ENCODE results near the gene RNF113B. TPM values are rescaled to one million over a fixed set of nuclear protein-coding genes. Genes with fewer than 3 reads are reported as not detected.

Gene RNF113B
- total RNA-seq, 3 donors from 2014 or later (not counting 1 experiment from before 2014, with no cell fraction given): not detected

- no peak for ATAC-seq
Observed at GRCh38 chr13:98207416-98207815, 30.3 kb upstream of the RNF113B start.

GRCh38 chr13:98206946-98207345 is 29.9 kb upstream of the RNF113B start:
- H3K36me3 ChIP-seq (ENCODE audit: control insufficient read depth, insufficient read depth, low read length): no peaks in the 10 kb centered on the region
- no peaks in the 10 kb centered on the region for H3K9me3 ChIP-seq (ENCODE audit: control insufficient read depth, insufficient read depth, low read length)
- no peaks in the 10 kb centered on the region for H3K4me1 Mint-ChIP-seq
- H3K27ac ChIP-seq (ENCODE audit: low read length): no peak overlapping the region
- H3K9me3 Mint-ChIP-seq: peaks cover 0 to 2% of the 10 kb centered on the region in 2 donors
- WGBS (ENCODE audit: insufficient coverage): 74% methylated on average over 4 of the region's 4 CpGs
- H3K27ac Mint-ChIP-seq: no peak overlapping the region
- no peak overlapping the region for H3K4me3 ChIP-seq (ENCODE audit: low read length)
- ATAC-seq (no peak), DNase-seq (no peak)
- no peak for TF ChIP-seq CTCF (IDR thresholded peaks at IDR 0.05)
- H3K27me3 ChIP-seq (ENCODE audit: control insufficient read depth, insufficient read depth, low read length): no peaks in the 10 kb centered on the region
- no peaks in the 10 kb centered on the region for H3K4me1 ChIP-seq (ENCODE audit: control insufficient read depth, insufficient read depth, low read length)
- H3K36me3 Mint-ChIP-seq: no peaks in the 10 kb centered on the region
- intact Hi-C loops (cut with micrococcal nuclease): no loop called here
- no peak overlapping the region for H3K4me3 Mint-ChIP-seq
- H3K27me3 Mint-ChIP-seq (ENCODE audit: low read depth in 2 of 2): peaks cover 0 to 3% of the 10 kb centered on the region in 2 donors

More at GRCh38 chr13:98207416-98207815, 30.3 kb upstream of the RNF113B start:
- Histone ChIP-seq H3K27ac (ENCODE audit: low read length) (no peak overlapping the region), H3K4me3 (ENCODE audit: low read length) (no peak overlapping the region), H3K27me3 (ENCODE audit: control insufficient read depth, insufficient read depth, low read length) (no peaks in the 10 kb centered on the region), H3K36me3 (ENCODE audit: control insufficient read depth, insufficient read depth, low read length) (no peaks in the 10 kb centered on the region), H3K9me3 (ENCODE audit: control insufficient read depth, insufficient read depth, low read length) (no peaks in the 10 kb centered on the region), H3K4me1 (ENCODE audit: control insufficient read depth, insufficient read depth, low read length) (no peaks in the 10 kb centered on the region)
- 94% methylated on average over 4 of the region's 4 CpGs for whole genome bisulfite sequencing (ENCODE audit: insufficient coverage)
- no peak for DNase-seq
- Mint-ChIP-seq H3K27ac (no peak overlapping the region), H3K4me1 (no peaks in the 10 kb centered on the region), H3K4me3 (no peak overlapping the region), H3K9me3 (peaks cover 0 to 2% of the 10 kb centered on the region in 2 donors), H3K27me3 (ENCODE audit: low read depth in 2 of 2) (peaks cover 0 to 3% of the 10 kb centered on the region in 2 donors), H3K36me3 (no peaks in the 10 kb centered on the region)
- TF ChIP-seq CTCF (IDR thresholded peaks at IDR 0.05): no peak
- intact Hi-C loops (cut with micrococcal nuclease): no loop called here

GRCh38 chr13:98204546-98204945 is 27.5 kb upstream of the RNF113B start:
- H3K9me3 ChIP-seq (ENCODE audit: control insufficient read depth, insufficient read depth, low read length): no peaks in the 10 kb centered on the region
- Mint-ChIP-seq H3K9me3 (peaks cover 0 to 2% of the 10 kb centered on the region in 2 donors), H3K4me1 (no peaks in the 10 kb centered on the region), H3K27me3 (ENCODE audit: low read depth in 2 of 2) (no peaks in the 10 kb centered on the region), H3K4me3 (no peak overlapping the region), H3K36me3 (no peaks in the 10 kb centered on the region), H3K27ac (no peak overlapping the region)
- intact Hi-C loops (cut with micrococcal nuclease): no loop called here
- no peaks in the 10 kb centered on the region for H3K27me3 ChIP-seq (ENCODE audit: control insufficient read depth, insufficient read depth, low read length)
- no peak overlapping the region for H3K4me3 ChIP-seq (ENCODE audit: low read length)
- H3K36me3 ChIP-seq (ENCODE audit: control insufficient read depth, insufficient read depth, low read length): no peaks in the 10 kb centered on the region
- TF ChIP-seq CTCF (IDR thresholded peaks at IDR 0.05): no peak
- H3K4me1 ChIP-seq (ENCODE audit: control insufficient read depth, insufficient read depth, low read length): no peaks in the 10 kb centered on the region
- H3K27ac ChIP-seq (ENCODE audit: low read length): no peak overlapping the region
- no CpG with 5 or more reads among the region's 2 CpGs for WGBS (ENCODE audit: insufficient coverage)
- DNase-seq (no peak), ATAC-seq (no peak)

- TF ChIP-seq CTCF (IDR thresholded peaks at IDR 0.05): no peak
- Mint-ChIP-seq H3K27ac (no peak overlapping the region), H3K9me3 (peaks cover 0 to 2% of the 10 kb centered on the region in 2 donors), H3K36me3 (no peaks in the 10 kb centered on the region), H3K4me3 (no peak overlapping the region), H3K27me3 (ENCODE audit: low read depth in 2 of 2) (no peaks in the 10 kb centered on the region), H3K4me1 (no peaks in the 10 kb centered on the region)
- Histone ChIP-seq H3K36me3 (ENCODE audit: control insufficient read depth, insufficient read depth, low read length) (no peaks in the 10 kb centered on the region), H3K27me3 (ENCODE audit: control insufficient read depth, insufficient read depth, low read length) (no peaks in the 10 kb centered on the region), H3K9me3 (ENCODE audit: control insufficient read depth, insufficient read depth, low read length) (no peaks in the 10 kb centered on the region), H3K27ac (ENCODE audit: low read length) (no peak overlapping the region), H3K4me3 (ENCODE audit: low read length) (no peak overlapping the region), H3K4me1 (ENCODE audit: control insufficient read depth, insufficient read depth, low read length) (no peaks in the 10 kb centered on the region)
- WGBS (ENCODE audit: insufficient coverage): 91% methylated on average over 7 of the region's 8 CpGs
- no peak for ATAC-seq
- no peak for DNase-seq
- intact Hi-C loops (cut with micrococcal nuclease): no loop called here
Observed at GRCh38 chr13:98203646-98204326, 26.7 kb upstream of the RNF113B start.
